Measurements from ENCODE around the gene PCNX2.

DNA sequence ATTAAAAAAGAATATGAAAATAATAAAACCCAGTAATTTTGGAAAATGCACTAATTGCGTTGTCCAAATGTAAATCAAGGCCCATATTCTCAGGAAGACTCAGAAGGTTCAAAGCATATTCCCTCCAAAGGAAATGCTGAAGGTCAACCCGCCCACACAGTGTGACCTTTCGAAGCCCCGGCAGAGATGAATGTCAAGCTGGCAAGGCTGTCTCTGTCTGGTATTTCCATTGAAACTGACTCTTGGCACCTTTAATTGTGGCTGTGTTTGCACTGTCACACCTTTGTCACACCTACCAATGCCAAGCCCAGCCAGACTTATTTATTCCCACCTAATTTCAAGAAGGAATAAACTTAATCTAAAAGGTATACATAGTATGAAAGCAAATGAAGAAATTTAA, 262.6 kb downstream of the PCNX2 start:
- TF ChIP-seq EZH2 (IDR thresholded peaks at IDR 0.05; ENCODE audit: borderline replicate concordance, low read depth, low read length, severe bottlenecking) (no peak), CTCF (IDR thresholded peaks at IDR 0.05; ENCODE audit: extremely low read depth in 1 of 2, insufficient read depth in 1 of 2, low read depth in 1 of 2, low read length in 2 of 2) (no peak), POLR2A (IDR thresholded peaks at IDR 0.05; ENCODE audit: low read depth, low read length) (no peak), JUN (IDR thresholded peaks at IDR 0.05; ENCODE audit: borderline replicate concordance, insufficient read depth, insufficient read length, low read depth) (no peak)
